C1 segment of cervical spinal cord (tissue), 14 donors: ENCODE data around the gene SERPINA3.

Experiments
- DNase-seq, 14 donors: peaks; one replicate each; lab custom pipeline; 2025; lab: John Stamatoyannopoulos, UW

Gene SERPINA3

GRCh38 chr14:94613720-94614644 is 1.8 kb downstream of the SERPINA3 start:
- DNase-seq, result no peak

- DNase-seq, result no peak
Observed at GRCh38 chr14:94614802-94615201, 2.6 kb downstream of the SERPINA3 start.

- DNase-seq, result peak in 1 of 14 donors; percentile 35
Observed at GRCh38 chr14:94615254-94615653, 3.1 kb downstream of the SERPINA3 start.

GRCh38 chr14:94615823-94616570 is 3.8 kb downstream of the SERPINA3 start:
- no peak for DNase-seq

GRCh38 chr14:94617366-94617941 is 5.3 kb downstream of the SERPINA3 start:
- DNase-seq, result no peak

GRCh38 chr14:94617988-94618822 is 6.0 kb downstream of the SERPINA3 start:
- no peak for DNase-seq

- no peak for DNase-seq
Observed at GRCh38 chr14:94619297-94619696, 7.1 kb downstream of the SERPINA3 start.

GRCh38 chr14:94620597-94620996 is 8.4 kb downstream of the SERPINA3 start:
- DNase-seq, result no peak

GRCh38 chr14:94621358-94622134 is 9.4 kb downstream of the SERPINA3 start:
- DNase-seq, result peak in 1 of 14 donors; percentile 27

- DNase-seq, result no peak
Observed at GRCh38 chr14:94622653-94623421, 10.6 kb downstream of the SERPINA3 start.

- DNase-seq, result no peak
Observed at GRCh38 chr14:94623422-94623809, 11.2 kb downstream of the SERPINA3 start.

- DNase-seq, result no peak
Observed at GRCh38 chr14:94623856-94624499, 11.8 kb downstream of the SERPINA3 start.

- no peak for DNase-seq
Observed at GRCh38 chr14:94624537-94625352, 12.6 kb downstream of the SERPINA3 start.

- DNase-seq, result no peak
Observed at GRCh38 chr14:94625353-94625635, 13.1 kb downstream of the SERPINA3 start.

- no peak for DNase-seq
Observed at GRCh38 chr14:94628578-94628977, 16.4 kb downstream of the SERPINA3 start.

- no peak for DNase-seq
Observed at GRCh38 chr14:94630396-94630795, 18.2 kb downstream of the SERPINA3 start.

- no peak for DNase-seq
Observed at GRCh38 chr14:94631050-94631449, 18.9 kb downstream of the SERPINA3 start.

GRCh38 chr14:94631536-94632304 is 19.5 kb downstream of the SERPINA3 start:
- DNase-seq, result no peak
